Panc1 (cell line): ENCODE results near the gene PYGM. TPM values are rescaled to one million over a fixed set of nuclear protein-coding genes. Genes with fewer than 3 reads are reported as not detected.

ENCODE experiments used
- ATAC-seq: fragments of 200-7000 bp; cut with Tn5 transposase; 2 replicates; pipeline ENCODE4 v1.9.1; 2020; ENCODE audit warnings: mild to moderate bottlenecking, moderate library complexity
- BruUV-seq: library from RNA; stranded (reverse); fragments of 400-500 nt; replicated peaks from 2 replicates; lab custom pipeline; 2021; lab: Mats Ljungman, UMichigan
- CTCF ChIA-PET: fragments of 300-600 bp; sonication (Branson Sonifier 250); formaldehyde crosslinking; loops from one replicate; lab custom pipeline; 2022; ENCODE audit warnings: antibody characterized with exemption; lab: Charles Lee
- POLR2A ChIA-PET: fragments of 300-600 bp; sonication (Branson Sonifier 250); formaldehyde crosslinking; loops from one replicate; lab custom pipeline; 2022; ENCODE audit warnings: antibody characterized with exemption; lab: Charles Lee
- DNase-seq: peaks from one replicate; pipeline ENCODE4 v3.0.0-alpha.2; 2010; ENCODE audit warnings: low read depth, low spot score
- H3K27ac ChIP-seq: 2 replicates; pipeline ENCODE4 v1.5.1; 2011; ENCODE audit warnings: mild to moderate bottlenecking, low read length, inconsistent platforms
- H3K27me3 ChIP-seq: fragments of 200-500 bp; sonication (Bioruptor generic); 2 replicates; pipeline ENCODE4 v1.6.0; 2014; ENCODE audit warnings: low read length, inconsistent platforms; ENCODE audit not compliant: control insufficient read depth, insufficient read depth
- H3K36me3 ChIP-seq: fragments of 200-500 bp; sonication (Bioruptor generic); 2 replicates; pipeline ENCODE4 v1.5.1; 2014; ENCODE audit warnings: inconsistent platforms, mild to moderate bottlenecking, low read length, moderate library complexity; ENCODE audit not compliant: control insufficient read depth, insufficient read depth
- H3K4me1 ChIP-seq: 2 replicates; pipeline ENCODE4 v1.5.1; 2011; ENCODE audit warnings: inconsistent platforms, mild to moderate bottlenecking, low read length, moderate library complexity; ENCODE audit not compliant: control insufficient read depth, insufficient read depth
- H3K4me3 ChIP-seq, 2 experiments: 2 replicates each; pipeline ENCODE4 v1.5.1; 2011 to 2012; ENCODE audit warnings: low read depth in 2 of 2, low read length in 2 of 2, mild to moderate bottlenecking in 2 of 2, inconsistent platforms in 1 of 2, moderate library complexity in 1 of 2
- H3K9me3 ChIP-seq: fragments of 200-500 bp; sonication (Bioruptor generic); 2 replicates; pipeline ENCODE4 v1.5.1; 2014; ENCODE audit warnings: low read depth, mild to moderate bottlenecking, inconsistent platforms, low read length, moderate library complexity; ENCODE audit not compliant: control insufficient read depth, insufficient read depth
- CTCF ChIP-seq: fragments of 450-650 bp; IDR thresholded peaks from 2 replicates; pipeline ENCODE4 v1.5.1; 2017; ENCODE audit warnings: mild to moderate bottlenecking
- POLR2AphosphoS5 ChIP-seq: IDR thresholded peaks from 2 replicates; pipeline ENCODE4 v1.6.1; 2012; ENCODE audit warnings: mild to moderate bottlenecking, low read depth, low read length, moderate library complexity
- SIN3A ChIP-seq: IDR thresholded peaks from 2 replicates; pipeline ENCODE4 v1.6.1; 2012; ENCODE audit warnings: low read depth, mild to moderate bottlenecking, low read length, moderate library complexity, borderline replicate concordance; ENCODE audit not compliant: insufficient read depth
- TCF7L2 ChIP-seq: IDR thresholded peaks from 2 replicates; pipeline ENCODE4 v1.6.1; 2011; ENCODE audit warnings: mild to moderate bottlenecking, low read depth, low read length, inconsistent platforms
- in situ Hi-C: cut with HindIII; loops from 2 replicates; pipeline ENCODE4 v1.10.0; 2016; ENCODE audit warnings: low sequenced_read_pairs, low pct_unique_long_range_greater_than_20kb
- intact Hi-C: fragments of 100-400 bp; cut with micrococcal nuclease; formaldehyde crosslinking; loops from one replicate; pipeline ENCODE4 v1.10.0; 2022; ENCODE audit not compliant: unreplicated experiment
- total RNA-seq: library from RNA; stranded (reverse); gene quantifications from one replicate; pipeline ENCODE4 v1.2.1, GENCODE V29; 2021; ENCODE audit not compliant: unreplicated experiment
- TF ChIP-seq, protein P1 (sequence below), 2 experiments: IDR thresholded peaks; 2 replicates each; pipeline ENCODE4 v1.6.1; 2011 to 2012; ENCODE audit warnings: low read depth in 2 of 2, control low read depth in 1 of 2, low read length in 1 of 2, mild to moderate bottlenecking in 1 of 2, moderate library complexity in 1 of 2; ENCODE audit not compliant: insufficient read depth in 1 of 2

The PYGM gene
- total RNA-seq, 1 experiment from 2014 or later, result 0.39 TPM

GRCh38 chr11:64736654-64737053 lies 23.1 kb downstream of the PYGM start:
- DNase-seq, result no peak
- H3K27me3 ChIP-seq, result no peaks in the 10 kb centered on the region
- no peak for TF ChIP-seq TCF7L2
- TF ChIP-seq POLR2AphosphoS5, result no peak
- no peak for TF ChIP-seq SIN3A
- TF ChIP-seq, protein P1, sequence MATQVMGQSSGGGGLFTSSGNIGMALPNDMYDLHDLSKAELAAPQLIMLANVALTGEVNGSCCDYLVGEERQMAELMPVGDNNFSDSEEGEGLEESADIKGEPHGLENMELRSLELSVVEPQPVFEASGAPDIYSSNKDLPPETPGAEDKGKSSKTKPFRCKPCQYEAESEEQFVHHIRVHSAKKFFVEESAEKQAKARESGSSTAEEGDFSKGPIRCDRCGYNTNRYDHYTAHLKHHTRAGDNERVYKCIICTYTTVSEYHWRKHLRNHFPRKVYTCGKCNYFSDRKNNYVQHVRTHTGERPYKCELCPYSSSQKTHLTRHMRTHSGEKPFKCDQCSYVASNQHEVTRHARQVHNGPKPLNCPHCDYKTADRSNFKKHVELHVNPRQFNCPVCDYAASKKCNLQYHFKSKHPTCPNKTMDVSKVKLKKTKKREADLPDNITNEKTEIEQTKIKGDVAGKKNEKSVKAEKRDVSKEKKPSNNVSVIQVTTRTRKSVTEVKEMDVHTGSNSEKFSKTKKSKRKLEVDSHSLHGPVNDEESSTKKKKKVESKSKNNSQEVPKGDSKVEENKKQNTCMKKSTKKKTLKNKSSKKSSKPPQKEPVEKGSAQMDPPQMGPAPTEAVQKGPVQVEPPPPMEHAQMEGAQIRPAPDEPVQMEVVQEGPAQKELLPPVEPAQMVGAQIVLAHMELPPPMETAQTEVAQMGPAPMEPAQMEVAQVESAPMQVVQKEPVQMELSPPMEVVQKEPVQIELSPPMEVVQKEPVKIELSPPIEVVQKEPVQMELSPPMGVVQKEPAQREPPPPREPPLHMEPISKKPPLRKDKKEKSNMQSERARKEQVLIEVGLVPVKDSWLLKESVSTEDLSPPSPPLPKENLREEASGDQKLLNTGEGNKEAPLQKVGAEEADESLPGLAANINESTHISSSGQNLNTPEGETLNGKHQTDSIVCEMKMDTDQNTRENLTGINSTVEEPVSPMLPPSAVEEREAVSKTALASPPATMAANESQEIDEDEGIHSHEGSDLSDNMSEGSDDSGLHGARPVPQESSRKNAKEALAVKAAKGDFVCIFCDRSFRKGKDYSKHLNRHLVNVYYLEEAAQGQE (IDR thresholded peaks at IDR 0.05; ENCODE audit: insufficient read depth in 1 of 2, low read depth in 2 of 2, low read length in 1 of 2), result no peak
- no peak for TF ChIP-seq CTCF
- H3K36me3 ChIP-seq, result no peaks in the 10 kb centered on the region
- no peaks in the 10 kb centered on the region for H3K9me3 ChIP-seq
- in situ Hi-C loops (no loop called here), intact Hi-C loops (no loop called here)
- no peak for ATAC-seq
- no peak overlapping the region for H3K27ac ChIP-seq
- ChIA-PET POLR2A (no interaction called here), CTCF (no interaction called here)
- no peaks in the 10 kb centered on the region for H3K4me1 ChIP-seq
- H3K4me3 ChIP-seq, result no peak overlapping the region
- BruUV-seq, result no TSS peak

DNA sequence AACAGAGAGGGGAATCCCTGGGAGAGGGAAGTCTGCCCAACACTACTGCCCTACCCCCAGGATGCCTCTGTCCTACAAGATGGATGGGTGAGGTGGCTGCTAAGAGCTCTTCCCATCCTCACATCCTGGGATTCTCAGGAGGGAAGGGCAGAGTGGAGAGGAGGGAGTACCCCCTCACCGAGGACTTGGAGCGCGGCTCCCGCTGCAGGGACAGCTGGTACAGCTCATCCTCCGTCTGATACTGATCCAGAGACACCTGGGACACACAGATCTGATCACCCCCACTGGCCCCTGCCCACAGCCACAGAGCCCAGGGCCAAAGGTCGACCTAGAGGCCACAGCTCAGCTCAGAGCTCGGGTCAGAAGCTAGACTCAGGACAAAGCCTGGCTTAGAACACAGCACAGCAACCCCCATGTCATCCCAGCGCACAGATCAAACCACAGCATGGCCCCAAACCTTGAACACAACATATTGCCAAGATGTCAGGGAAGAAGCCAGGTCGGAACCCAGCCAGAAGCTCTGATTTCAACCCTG lies 24.0 kb downstream of the PYGM start:
- ATAC-seq (no peak; the same call in 1 of the 2 replicates), DNase-seq (no peak)
- no peaks in the 10 kb centered on the region for H3K27me3 ChIP-seq
- H3K4me1 ChIP-seq, result no peaks in the 10 kb centered on the region
- no peaks in the 10 kb centered on the region for H3K36me3 ChIP-seq
- intact Hi-C loops, result no loop called here
- BruUV-seq, result no TSS peak
- no peak overlapping the region for H3K27ac ChIP-seq
- TF ChIP-seq POLR2AphosphoS5 (no peak), TCF7L2 (no peak), CTCF (no peak), SIN3A (no peak)
- TF ChIP-seq, protein P1 (IDR thresholded peaks at IDR 0.05; ENCODE audit: insufficient read depth in 1 of 2, low read depth in 2 of 2, low read length in 1 of 2), result no peak
- CTCF ChIA-PET, result no interaction called here
- H3K9me3 ChIP-seq, result no peaks in the 10 kb centered on the region
- in situ Hi-C loops, result no loop called here
- H3K4me3 ChIP-seq, result no peak overlapping the region
- POLR2A ChIA-PET, result no interaction called here
